LNCaP clone FGC (cell line): ENCODE results near the gene ZNF768.
A peak's percentile ranks its signal among the peaks of the same experiment; 100 is the strongest.

Experiments
- DNase-seq: peaks from one replicate; pipeline ENCODE4 v3.0.0-alpha.2; 2011; ENCODE audit warnings: low read depth
- H3K4me3 ChIP-seq: 2 replicates; pipeline ENCODE4 v1.5.1; 2011; ENCODE audit warnings: mild to moderate bottlenecking, low read depth, low read length, control low read depth
- CTCF ChIP-seq: IDR thresholded peaks from 2 replicates; pipeline ENCODE4 v1.5.1; 2012; ENCODE audit warnings: mild to moderate bottlenecking; ENCODE audit not compliant: control insufficient read depth, insufficient read depth; ENCODE audit errors: extremely low read depth

ZNF768 gene

GRCh38 chr16:30535106-30535776 lies 8.9 kb upstream of the ZNF768 start:
- no peak for TF ChIP-seq CTCF
- peak overlapping the region; percentile 72 for H3K4me3 ChIP-seq
- no peak for DNase-seq

- DNase-seq = peak; percentile 76
- no peak for TF ChIP-seq CTCF
- peak within 1 kb of the TSS; percentile 72 for H3K4me3 ChIP-seq
Measured at GRCh38 chr16:30534368-30535105, 8.2 kb upstream of the ZNF768 start, which contains the start of gene ZNF747. Gene ZNF747 (minus strand): TSS chr16:30534858. CDS start chr16:30534679, 179 bp downstream.

GRCh38 chr16:30533748-30534367 lies 7.5 kb upstream of the ZNF768 start:
- no peak for DNase-seq
- TF ChIP-seq CTCF = no peak
- H3K4me3 ChIP-seq = peak overlapping the region; percentile 72

GRCh38 chr16:30533146-30533522 lies 6.8 kb upstream of the ZNF768 start:
- no peak for TF ChIP-seq CTCF
- peak overlapping the region; percentile 72 for H3K4me3 ChIP-seq
- DNase-seq = peak; percentile 37

- H3K4me3 ChIP-seq = peak overlapping the region; percentile 72; the same call in 1 of the 2 replicates
- TF ChIP-seq CTCF = no peak
- no peak for DNase-seq
Measured at GRCh38 chr16:30532285-30533145, 6.1 kb upstream of the ZNF768 start.
